ENCODE results near the gene CSF2.

DNA sequence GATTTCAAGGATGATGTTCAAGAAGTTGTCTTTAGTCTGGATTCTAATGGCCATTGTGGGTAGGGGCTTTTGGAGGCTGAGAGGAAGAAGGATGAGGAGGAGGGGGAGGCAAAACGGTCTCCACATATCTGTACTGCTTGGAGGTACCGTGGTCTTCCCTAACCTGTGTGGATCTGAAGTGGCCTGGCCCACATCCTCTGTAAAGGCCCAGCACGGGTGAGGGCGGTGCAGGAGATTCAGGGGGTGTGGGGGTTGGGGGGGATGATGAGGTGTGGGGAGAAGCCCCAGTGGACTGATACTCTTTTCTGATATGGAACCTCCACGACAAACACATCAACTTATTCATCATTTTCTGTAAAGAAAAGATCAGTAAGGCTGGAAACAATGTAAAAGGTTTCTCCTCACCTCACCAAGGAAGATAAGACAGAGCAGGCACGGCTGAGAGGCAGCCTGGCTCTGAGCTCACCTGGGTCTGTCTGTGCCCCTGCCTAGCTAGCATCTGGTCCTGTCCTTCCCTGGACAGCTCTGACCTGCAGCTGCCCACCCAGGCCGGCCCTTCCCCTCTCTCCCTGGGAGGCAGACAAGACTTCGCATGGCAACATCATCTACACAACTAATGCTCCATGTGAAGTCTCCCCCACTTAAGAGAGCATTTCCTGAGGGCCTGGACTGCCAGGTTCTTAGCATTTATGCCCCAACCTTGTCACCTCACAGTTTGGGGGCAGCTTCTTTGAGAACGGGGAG is 18.7 kb upstream of the CSF2 start:
- TF ChIP-seq POLR2AphosphoS5 (IDR thresholded peaks at IDR 0.05) = no peak
- no peak for TF ChIP-seq POLR2A (IDR thresholded peaks at IDR 0.05; ENCODE audit: low read depth)
- TF ChIP-seq, protein P1, sequence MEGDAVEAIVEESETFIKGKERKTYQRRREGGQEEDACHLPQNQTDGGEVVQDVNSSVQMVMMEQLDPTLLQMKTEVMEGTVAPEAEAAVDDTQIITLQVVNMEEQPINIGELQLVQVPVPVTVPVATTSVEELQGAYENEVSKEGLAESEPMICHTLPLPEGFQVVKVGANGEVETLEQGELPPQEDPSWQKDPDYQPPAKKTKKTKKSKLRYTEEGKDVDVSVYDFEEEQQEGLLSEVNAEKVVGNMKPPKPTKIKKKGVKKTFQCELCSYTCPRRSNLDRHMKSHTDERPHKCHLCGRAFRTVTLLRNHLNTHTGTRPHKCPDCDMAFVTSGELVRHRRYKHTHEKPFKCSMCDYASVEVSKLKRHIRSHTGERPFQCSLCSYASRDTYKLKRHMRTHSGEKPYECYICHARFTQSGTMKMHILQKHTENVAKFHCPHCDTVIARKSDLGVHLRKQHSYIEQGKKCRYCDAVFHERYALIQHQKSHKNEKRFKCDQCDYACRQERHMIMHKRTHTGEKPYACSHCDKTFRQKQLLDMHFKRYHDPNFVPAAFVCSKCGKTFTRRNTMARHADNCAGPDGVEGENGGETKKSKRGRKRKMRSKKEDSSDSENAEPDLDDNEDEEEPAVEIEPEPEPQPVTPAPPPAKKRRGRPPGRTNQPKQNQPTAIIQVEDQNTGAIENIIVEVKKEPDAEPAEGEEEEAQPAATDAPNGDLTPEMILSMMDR (IDR thresholded peaks at IDR 0.05) = no peak

All from esophagus muscularis mucosa (tissue), 3 donors.